ENCODE results near the gene U2AF2. TPM values are rescaled to one million over a fixed set of nuclear protein-coding genes. Genes with fewer than 3 reads are reported as not detected.

Gene U2AF2
- polyA plus RNA-seq, 1 of the 3 experiments (the other 2 are of a cell fraction) = 321 TPM

GRCh38 chr19:55678121-55678671, 23.4 kb downstream of the U2AF2 start:
- no peaks in the 10 kb centered on the region for H3K9me3 ChIP-seq
- no peaks in the 10 kb centered on the region for H3K9me2 ChIP-seq
- CTCF ChIA-PET = no interaction called here
- peaks cover 92% of the 10 kb centered on the region for H3K79me2 ChIP-seq (ENCODE audit: insufficient read depth)
- H3K27ac ChIP-seq (ENCODE audit: low read depth in 2 of 2, low read length in 1 of 2) = no peak overlapping the region
- H3K4me1 ChIP-seq (ENCODE audit: control insufficient read depth in 1 of 2, insufficient read depth in 2 of 2, low read depth in 1 of 2, low read length in 1 of 2) = peaks cover 0 to 28% of the 10 kb centered on the region in 2 experiments; a peak in 2 of 4 replicates
- H3K4me3 ChIP-seq (ENCODE audit: low read depth in 2 of 2, low read length in 1 of 2) = no peak overlapping the region
- no peak for DNase-seq
- no peaks in the 10 kb centered on the region for H3K27me3 ChIP-seq (ENCODE audit: insufficient read depth)
- no peak overlapping the region for H2AFZ ChIP-seq (ENCODE audit: low read depth)
- no peak overlapping the region for H3K9ac ChIP-seq
- TF ChIP-seq FOXJ3 (CRISPR knock-in tag; IDR thresholded peaks at IDR 0.05) (no peak), RCOR1 (IDR thresholded peaks at IDR 0.05; ENCODE audit: low read length) (no peak), MEF2A (IDR thresholded peaks at IDR 0.05; ENCODE audit: borderline replicate concordance, low read depth) (no peak), EP300 (IDR thresholded peaks at IDR 0.05; ENCODE audit: borderline replicate concordance in 1 of 2, low read depth in 1 of 2, low read length in 1 of 2) (no peak), YY1 (IDR thresholded peaks at IDR 0.05; ENCODE audit: low read depth) (no peak), MXI1 (IDR thresholded peaks at IDR 0.05; ENCODE audit: low read depth, low read length) (no peak), JUND (IDR thresholded peaks at IDR 0.05) (no peak), EZH2phosphoT487 (IDR thresholded peaks at IDR 0.05; ENCODE audit: borderline replicate concordance, low read depth) (no peak), RXRA (IDR thresholded peaks at IDR 0.05; ENCODE audit: borderline replicate concordance, low read depth) (no peak), ELF1 (IDR thresholded peaks at IDR 0.05) (no peak), TCF12 (IDR thresholded peaks at IDR 0.05) (no peak), POLR2AphosphoS5 (IDR thresholded peaks at IDR 0.05; ENCODE audit: low read depth, low read length) (no peak), FOSL2 (IDR thresholded peaks at IDR 0.05; ENCODE audit: borderline replicate concordance, low read depth) (no peak), ZBTB33 (IDR thresholded peaks at IDR 0.05; ENCODE audit: borderline replicate concordance, low read depth) (no peak), FOXM1 (IDR thresholded peaks at IDR 0.05; ENCODE audit: low read depth) (no peak)
- TF ChIP-seq, protein P1, sequence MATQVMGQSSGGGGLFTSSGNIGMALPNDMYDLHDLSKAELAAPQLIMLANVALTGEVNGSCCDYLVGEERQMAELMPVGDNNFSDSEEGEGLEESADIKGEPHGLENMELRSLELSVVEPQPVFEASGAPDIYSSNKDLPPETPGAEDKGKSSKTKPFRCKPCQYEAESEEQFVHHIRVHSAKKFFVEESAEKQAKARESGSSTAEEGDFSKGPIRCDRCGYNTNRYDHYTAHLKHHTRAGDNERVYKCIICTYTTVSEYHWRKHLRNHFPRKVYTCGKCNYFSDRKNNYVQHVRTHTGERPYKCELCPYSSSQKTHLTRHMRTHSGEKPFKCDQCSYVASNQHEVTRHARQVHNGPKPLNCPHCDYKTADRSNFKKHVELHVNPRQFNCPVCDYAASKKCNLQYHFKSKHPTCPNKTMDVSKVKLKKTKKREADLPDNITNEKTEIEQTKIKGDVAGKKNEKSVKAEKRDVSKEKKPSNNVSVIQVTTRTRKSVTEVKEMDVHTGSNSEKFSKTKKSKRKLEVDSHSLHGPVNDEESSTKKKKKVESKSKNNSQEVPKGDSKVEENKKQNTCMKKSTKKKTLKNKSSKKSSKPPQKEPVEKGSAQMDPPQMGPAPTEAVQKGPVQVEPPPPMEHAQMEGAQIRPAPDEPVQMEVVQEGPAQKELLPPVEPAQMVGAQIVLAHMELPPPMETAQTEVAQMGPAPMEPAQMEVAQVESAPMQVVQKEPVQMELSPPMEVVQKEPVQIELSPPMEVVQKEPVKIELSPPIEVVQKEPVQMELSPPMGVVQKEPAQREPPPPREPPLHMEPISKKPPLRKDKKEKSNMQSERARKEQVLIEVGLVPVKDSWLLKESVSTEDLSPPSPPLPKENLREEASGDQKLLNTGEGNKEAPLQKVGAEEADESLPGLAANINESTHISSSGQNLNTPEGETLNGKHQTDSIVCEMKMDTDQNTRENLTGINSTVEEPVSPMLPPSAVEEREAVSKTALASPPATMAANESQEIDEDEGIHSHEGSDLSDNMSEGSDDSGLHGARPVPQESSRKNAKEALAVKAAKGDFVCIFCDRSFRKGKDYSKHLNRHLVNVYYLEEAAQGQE (IDR thresholded peaks at IDR 0.05; ENCODE audit: low read depth, low read length) = no peak
- TF ChIP-seq, protein P2, sequence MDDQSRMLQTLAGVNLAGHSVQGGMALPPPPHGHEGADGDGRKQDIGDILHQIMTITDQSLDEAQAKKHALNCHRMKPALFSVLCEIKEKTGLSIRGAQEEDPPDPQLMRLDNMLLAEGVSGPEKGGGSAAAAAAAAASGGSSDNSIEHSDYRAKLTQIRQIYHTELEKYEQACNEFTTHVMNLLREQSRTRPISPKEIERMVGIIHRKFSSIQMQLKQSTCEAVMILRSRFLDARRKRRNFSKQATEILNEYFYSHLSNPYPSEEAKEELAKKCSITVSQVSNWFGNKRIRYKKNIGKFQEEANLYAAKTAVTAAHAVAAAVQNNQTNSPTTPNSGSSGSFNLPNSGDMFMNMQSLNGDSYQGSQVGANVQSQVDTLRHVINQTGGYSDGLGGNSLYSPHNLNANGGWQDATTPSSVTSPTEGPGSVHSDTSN (IDR thresholded peaks at IDR 0.05) = no peak
- TF ChIP-seq, protein P3, sequence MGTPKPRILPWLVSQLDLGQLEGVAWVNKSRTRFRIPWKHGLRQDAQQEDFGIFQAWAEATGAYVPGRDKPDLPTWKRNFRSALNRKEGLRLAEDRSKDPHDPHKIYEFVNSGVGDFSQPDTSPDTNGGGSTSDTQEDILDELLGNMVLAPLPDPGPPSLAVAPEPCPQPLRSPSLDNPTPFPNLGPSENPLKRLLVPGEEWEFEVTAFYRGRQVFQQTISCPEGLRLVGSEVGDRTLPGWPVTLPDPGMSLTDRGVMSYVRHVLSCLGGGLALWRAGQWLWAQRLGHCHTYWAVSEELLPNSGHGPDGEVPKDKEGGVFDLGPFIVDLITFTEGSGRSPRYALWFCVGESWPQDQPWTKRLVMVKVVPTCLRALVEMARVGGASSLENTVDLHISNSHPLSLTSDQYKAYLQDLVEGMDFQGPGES (IDR thresholded peaks at IDR 0.05; ENCODE audit: low read depth, low read length) = no peak
- TF ChIP-seq, protein P4, sequence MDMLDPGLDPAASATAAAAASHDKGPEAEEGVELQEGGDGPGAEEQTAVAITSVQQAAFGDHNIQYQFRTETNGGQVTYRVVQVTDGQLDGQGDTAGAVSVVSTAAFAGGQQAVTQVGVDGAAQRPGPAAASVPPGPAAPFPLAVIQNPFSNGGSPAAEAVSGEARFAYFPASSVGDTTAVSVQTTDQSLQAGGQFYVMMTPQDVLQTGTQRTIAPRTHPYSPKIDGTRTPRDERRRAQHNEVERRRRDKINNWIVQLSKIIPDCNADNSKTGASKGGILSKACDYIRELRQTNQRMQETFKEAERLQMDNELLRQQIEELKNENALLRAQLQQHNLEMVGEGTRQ (IDR thresholded peaks at IDR 0.05; ENCODE audit: borderline replicate concordance, low read depth, low read length) = no peak
- POLR2A ChIA-PET = no interaction called here
- H3F3A ChIP-seq (replicated peaks; ENCODE audit: insufficient read depth) = peaks cover 10% of the 10 kb centered on the region
- H3K4me2 ChIP-seq = peak overlapping the region; percentile 97; the same call in 1 of the 2 replicates
- H4K20me1 ChIP-seq (ENCODE audit: insufficient read depth) = peaks cover 75% of the 10 kb centered on the region
- peaks cover 20 to 43% of the 10 kb centered on the region in 2 experiments for H3K36me3 ChIP-seq (replicated peaks in 1 of 2; ENCODE audit: control insufficient read depth in 1 of 2, insufficient read depth in 2 of 2, low read length in 1 of 2)
- WGBS (ENCODE audit: low lambda C conversion rate) = 95% methylated on average over 20 of the region's 21 CpGs
